Suppressor macrophage (primary cell): ENCODE data around the gene SLC24A3.
A peak's percentile ranks its signal among the peaks of the same experiment; 100 is the strongest.

Experiments used
- DNase-seq, 4 experiments: peaks; one replicate each; pipeline ENCODE4 v3.0.0-alpha.2; 2020 to 2022

Gene SLC24A3

DNA sequence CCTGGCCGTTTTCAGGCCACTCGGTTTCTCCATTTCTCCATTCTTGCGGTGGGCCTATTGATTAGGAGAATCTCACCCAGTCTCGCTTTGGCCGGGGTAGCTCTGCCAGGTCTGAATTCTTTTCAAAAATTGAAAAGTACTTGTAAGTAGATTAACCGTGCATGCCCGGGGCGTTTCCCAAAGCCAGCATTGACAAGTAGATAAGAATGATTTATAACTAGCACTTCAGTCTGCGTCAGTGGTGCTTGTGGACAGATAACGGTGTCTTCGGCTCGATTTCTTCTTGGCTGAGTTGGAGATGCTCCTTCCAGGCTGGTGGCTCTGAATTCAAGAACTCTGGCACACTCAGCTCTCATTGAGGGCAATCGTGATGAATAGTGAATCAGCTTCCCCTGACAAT, 29.0 kb downstream of the SLC24A3 start:
- DNase-seq, result no peak

- no peak for DNase-seq
These were observed 31.8 kb downstream of the SLC24A3 start for GRCh38 chr20:19244291-19244690.

- DNase-seq, result peak; percentile 58 to 82 (median 68)
These were observed 36.9 kb downstream of the SLC24A3 start for GRCh38 chr20:19249106-19249879.

DNA sequence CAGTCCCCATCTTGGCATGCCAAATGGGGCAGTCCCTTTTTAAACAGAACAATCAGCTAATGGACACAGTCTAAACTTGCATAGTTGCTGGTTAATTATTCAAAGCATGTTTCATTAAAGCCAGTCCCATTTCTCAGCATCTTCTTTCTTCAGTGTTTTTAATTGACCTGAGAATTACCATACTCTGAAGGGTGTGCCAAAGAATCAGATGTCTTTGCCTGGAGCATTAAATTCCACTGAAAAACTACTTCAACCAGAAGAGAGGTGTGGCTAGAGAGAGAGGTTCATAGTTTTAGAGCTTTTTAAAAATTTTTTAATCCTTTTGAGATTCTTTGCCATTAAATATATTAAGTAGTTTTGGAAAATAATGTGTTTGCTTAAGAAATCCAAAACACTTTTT, 37.9 kb downstream of the SLC24A3 start:
- no peak for DNase-seq

- no peak for DNase-seq
These were observed 39.1 kb downstream of the SLC24A3 start for GRCh38 chr20:19251506-19251905.

DNA sequence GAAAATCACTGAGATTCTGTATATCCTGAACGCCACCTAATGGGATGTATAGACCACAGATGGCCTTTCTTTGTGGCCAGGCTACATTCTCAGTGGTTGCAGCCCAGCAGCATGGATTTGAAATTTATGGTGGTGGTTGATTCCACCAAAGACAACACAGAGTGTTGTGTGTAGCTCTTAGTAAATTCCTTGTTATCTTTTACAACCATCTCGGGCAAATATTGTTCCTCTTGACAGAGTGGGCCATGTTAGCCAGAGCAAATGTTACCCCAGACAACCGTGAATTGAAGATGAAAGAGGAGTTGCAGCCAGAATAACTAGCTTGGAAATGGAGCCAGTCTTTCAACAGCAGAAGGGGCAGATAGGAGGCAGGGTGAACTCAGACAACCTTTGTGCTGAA, 39.5 kb downstream of the SLC24A3 start:
- no peak for DNase-seq

DNA sequence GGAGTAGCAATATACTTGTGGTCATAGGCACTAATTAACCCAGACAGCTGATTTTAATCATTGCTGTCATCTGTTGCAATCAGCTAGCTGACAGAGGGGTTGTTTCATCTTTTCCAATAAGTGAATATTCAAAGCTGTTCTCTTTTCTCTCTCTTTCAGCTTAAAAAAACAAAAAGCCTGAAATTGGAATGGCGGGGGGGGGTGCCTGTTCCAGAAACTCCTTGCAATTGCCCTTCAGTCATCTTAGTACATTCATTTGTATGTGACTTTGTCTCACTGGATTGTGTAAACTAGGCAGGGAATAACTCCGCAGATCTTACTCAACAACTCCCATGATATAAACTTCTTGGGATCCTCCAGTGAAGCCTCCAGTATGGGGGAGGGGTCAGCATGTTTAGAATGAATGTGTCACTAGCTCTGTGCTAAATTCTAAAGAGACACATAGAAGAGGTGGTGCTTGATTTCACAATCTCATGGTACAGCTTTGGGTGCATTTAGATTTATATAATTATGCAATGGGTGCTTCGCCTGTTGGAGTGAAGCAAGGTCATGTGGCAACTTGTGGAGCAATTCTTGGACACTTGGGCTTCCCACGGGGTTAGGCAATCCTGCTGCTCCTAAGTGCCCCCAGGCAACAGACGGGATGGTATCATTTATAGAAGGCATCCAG, 40.1 kb downstream of the SLC24A3 start:
- peak; percentile 86 to 98 (median 93) for DNase-seq

GRCh38 chr20:19253316-19253715, 40.9 kb downstream of the SLC24A3 start:
- DNase-seq, result no peak

DNA sequence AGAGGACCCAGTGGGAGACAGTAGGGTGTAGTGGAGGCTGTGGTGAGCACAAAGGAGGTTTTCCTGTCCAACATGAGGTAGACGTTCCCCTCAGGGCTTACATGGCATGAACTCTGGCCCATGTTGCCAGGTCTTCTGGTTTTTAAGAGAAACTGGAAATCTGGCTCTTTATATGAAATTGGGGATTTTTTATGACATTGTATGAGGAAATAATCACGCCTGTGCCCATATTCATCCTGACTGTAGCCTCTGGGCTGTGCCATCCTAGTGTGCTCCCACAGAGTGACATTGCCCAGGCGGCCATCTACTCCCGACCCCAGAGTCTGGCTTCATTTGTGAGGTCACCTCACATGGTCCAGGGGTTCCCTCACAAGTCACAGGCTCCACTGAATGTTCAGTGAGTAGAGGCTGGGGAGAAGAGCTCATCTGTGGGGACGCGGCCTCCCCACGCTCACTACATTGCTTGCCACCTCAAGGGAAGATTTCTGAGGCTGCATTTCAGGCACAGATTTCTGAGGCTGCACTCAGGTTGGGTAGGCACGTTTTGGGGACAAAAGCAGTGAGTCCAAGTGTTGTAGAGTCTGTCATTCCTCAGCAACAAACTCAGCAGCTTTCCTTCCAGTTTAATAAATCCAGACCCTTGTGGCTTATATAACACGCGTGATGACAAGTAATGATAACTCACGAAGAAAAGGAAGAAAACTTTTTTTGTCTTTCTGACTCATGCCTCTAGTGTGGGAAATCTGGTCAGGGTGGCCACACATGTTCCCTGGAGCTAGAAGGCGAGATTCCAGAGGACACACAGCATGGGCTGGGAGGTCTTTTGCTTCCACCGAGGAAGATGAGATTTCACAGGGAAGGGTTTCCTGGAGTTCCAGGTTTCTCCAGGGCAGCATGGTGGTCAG, 41.7 kb downstream of the SLC24A3 start:
- peak in 3 of 4 experiments; percentile 17 to 69 (median 68) for DNase-seq

- no peak for DNase-seq
These were observed 42.5 kb downstream of the SLC24A3 start for GRCh38 chr20:19254956-19255355.

GRCh38 chr20:19256085-19256484, 43.6 kb downstream of the SLC24A3 start:
- no peak for DNase-seq

- DNase-seq, result no peak
These were observed 44.6 kb downstream of the SLC24A3 start for GRCh38 chr20:19256906-19257595.

DNA sequence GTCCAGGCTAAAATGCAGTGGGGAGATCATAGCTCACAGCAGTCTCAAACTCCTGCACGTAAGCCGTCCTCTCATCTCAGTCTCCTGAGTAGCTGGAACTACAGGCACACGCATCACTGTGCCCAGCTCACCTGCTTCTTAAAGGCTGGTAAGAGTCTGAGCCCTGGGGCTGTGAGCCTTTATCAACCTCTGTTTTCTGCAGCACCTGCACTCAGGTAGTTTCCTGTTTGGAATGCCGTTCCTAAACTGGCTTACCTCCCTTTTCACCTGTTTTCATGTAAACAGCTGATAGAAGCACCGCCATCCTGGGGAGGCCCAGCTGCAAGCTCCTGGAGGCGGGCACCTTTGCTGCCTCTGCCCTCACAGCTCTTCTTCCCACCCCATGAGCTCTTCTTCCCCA, 45.4 kb downstream of the SLC24A3 start:
- peak in 2 of 4 experiments; percentile 28 to 41 for DNase-seq

GRCh38 chr20:19259141-19259591, 46.7 kb downstream of the SLC24A3 start:
- no peak for DNase-seq

GRCh38 chr20:19260412-19261090, 48.1 kb downstream of the SLC24A3 start:
- peak; percentile 37 to 75 (median 58) for DNase-seq

DNA sequence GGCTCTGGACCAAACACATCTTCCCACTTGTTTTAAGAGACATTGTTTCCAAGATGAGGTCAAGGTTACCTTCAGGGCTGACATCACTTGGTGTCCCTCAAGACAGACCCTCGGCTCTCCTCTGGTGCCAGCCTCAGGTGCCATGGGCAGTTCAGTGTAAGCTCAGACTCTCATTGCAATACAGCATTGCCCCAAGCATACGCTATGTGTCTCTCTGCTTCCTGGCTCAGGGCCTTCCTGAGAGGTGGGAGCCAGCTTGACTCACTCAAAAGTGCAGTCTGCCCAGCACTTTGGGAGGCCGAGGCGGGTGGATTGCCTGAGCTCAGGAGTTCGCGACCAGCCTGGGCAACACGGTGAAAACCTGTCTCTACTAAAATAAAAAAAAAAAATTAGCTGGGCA, 51.7 kb downstream of the SLC24A3 start:
- DNase-seq, result no peak

- no peak for DNase-seq
These were observed 53.4 kb downstream of the SLC24A3 start for GRCh38 chr20:19265646-19266374.

DNA sequence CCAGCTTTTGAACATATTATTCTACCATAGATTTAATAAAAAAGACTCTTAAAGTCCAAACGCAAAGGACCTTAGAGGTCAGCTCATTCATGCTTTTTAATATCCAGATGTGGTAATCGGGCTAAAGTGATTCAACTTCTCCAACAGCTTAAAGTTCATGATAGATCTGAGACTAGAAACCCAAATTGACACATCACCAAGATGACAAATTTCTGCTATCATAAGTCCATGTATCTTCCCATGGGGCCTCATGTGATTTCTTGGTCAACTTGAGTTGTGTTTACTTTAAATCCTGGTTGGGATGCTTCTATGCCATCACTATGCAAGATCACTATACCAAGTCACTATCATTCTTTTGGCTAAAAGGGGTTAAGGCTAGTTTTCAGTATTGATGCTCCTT, 56.0 kb downstream of the SLC24A3 start:
- DNase-seq, result peak in 1 of 4 experiments; percentile 57

GRCh38 chr20:19269737-19270340, 57.4 kb downstream of the SLC24A3 start:
- DNase-seq, result no peak

- DNase-seq, result no peak
These were observed 59.6 kb downstream of the SLC24A3 start for GRCh38 chr20:19271879-19272651.
